Calu3 (cell line): Measurements from ENCODE around the gene TMEM161A. TPM values are rescaled to one million over a fixed set of nuclear protein-coding genes. Genes with fewer than 3 reads are reported as not detected.
"Not testable (repeated sequence)": the region's sequence is repeated elsewhere in the genome, so short reads cannot be mapped to it uniquely, and the experiment has no call there.

Experiments
- BruUV-seq: library from RNA; stranded (reverse); fragments of 400-500 nt; replicated peaks from 2 replicates; lab custom pipeline; 2021; lab: Mats Ljungman, UMichigan
- CTCF ChIA-PET: fragments of 300-600 bp; sonication (Branson Sonifier 250); formaldehyde crosslinking; loops from one replicate; lab custom pipeline; 2022; ENCODE audit warnings: antibody characterized with exemption; lab: Charles Lee
- DNase-seq: peaks from one replicate; pipeline ENCODE4 v3.0.0; 2022
- H3K27ac Mint-ChIP-seq: one replicate; pipeline ENCODE4 v1.8.0; 2022; ENCODE audit warnings: mixed read lengths; ENCODE audit not compliant: unreplicated experiment
- H3K27me3 Mint-ChIP-seq: one replicate; pipeline ENCODE4 v1.8.0; 2022; ENCODE audit warnings: mixed read lengths; ENCODE audit not compliant: unreplicated experiment
- H3K36me3 Mint-ChIP-seq: one replicate; pipeline ENCODE4 v1.8.0; 2022; ENCODE audit warnings: mild to moderate bottlenecking, moderate library complexity, mixed read lengths; ENCODE audit not compliant: insufficient read depth, unreplicated experiment
- H3K4me1 Mint-ChIP-seq: one replicate; pipeline ENCODE4 v1.8.0; 2022; ENCODE audit warnings: mild to moderate bottlenecking, low read depth, mixed read lengths; ENCODE audit not compliant: unreplicated experiment
- H3K4me3 Mint-ChIP-seq: one replicate; pipeline ENCODE4 v1.8.0; 2022; ENCODE audit warnings: mild to moderate bottlenecking, low read depth, moderate library complexity, mixed read lengths; ENCODE audit not compliant: unreplicated experiment
- H3K9me3 Mint-ChIP-seq: one replicate; pipeline ENCODE4 v1.8.0; 2022; ENCODE audit warnings: low read depth, mixed read lengths; ENCODE audit not compliant: unreplicated experiment
- intact Hi-C: fragments of 100-400 bp; cut with micrococcal nuclease; formaldehyde crosslinking; loops from one replicate; pipeline ENCODE4 v1.10.0; 2022; ENCODE audit not compliant: unreplicated experiment
- total RNA-seq: library from RNA; stranded (reverse); gene quantifications from 2 replicates; pipeline ENCODE4 v1.2.3, GENCODE V29; 2022
- TF ChIP-seq, protein P1 (sequence below): fragments of 200-600 bp; IDR thresholded peaks from one replicate; pipeline ENCODE4 v1.8.0; 2022; ENCODE audit warnings: antibody characterized with exemption; ENCODE audit not compliant: unreplicated experiment

TMEM161A gene
- total RNA-seq, 1 experiment from 2014 or later: 28.9 TPM

DNA sequence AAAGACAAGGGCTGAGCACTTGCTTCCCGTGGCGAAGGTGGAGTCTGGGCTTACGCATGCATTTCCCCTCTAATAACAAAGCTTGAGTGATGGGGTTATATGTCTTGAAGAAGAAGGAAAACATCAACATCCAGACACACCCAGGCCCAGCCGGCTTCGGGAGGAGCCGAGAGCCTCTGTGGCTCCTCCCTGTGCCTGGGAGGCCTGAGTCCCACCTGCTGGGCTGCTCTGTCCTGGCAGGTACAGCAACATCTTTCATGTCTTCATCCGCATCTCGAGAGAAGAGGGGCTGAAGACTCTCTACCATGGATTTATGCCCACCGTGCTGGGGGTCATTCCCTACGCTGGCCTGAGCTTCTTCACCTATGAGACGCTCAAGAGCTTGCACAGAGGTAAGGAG is 30.6 kb downstream of the TMEM161A start:
- no peaks in the 10 kb centered on the region for H3K27me3 Mint-ChIP-seq
- CTCF ChIA-PET: no interaction called here
- BruUV-seq: no TSS peak
- no peaks in the 10 kb centered on the region for H3K4me1 Mint-ChIP-seq
- H3K9me3 Mint-ChIP-seq: no peaks in the 10 kb centered on the region
- H3K36me3 Mint-ChIP-seq: peaks cover 5% of the 10 kb centered on the region
- no peak overlapping the region for H3K4me3 Mint-ChIP-seq
- intact Hi-C loops: no loop called here
- H3K27ac Mint-ChIP-seq: no peak overlapping the region
- TF ChIP-seq, protein P1, sequence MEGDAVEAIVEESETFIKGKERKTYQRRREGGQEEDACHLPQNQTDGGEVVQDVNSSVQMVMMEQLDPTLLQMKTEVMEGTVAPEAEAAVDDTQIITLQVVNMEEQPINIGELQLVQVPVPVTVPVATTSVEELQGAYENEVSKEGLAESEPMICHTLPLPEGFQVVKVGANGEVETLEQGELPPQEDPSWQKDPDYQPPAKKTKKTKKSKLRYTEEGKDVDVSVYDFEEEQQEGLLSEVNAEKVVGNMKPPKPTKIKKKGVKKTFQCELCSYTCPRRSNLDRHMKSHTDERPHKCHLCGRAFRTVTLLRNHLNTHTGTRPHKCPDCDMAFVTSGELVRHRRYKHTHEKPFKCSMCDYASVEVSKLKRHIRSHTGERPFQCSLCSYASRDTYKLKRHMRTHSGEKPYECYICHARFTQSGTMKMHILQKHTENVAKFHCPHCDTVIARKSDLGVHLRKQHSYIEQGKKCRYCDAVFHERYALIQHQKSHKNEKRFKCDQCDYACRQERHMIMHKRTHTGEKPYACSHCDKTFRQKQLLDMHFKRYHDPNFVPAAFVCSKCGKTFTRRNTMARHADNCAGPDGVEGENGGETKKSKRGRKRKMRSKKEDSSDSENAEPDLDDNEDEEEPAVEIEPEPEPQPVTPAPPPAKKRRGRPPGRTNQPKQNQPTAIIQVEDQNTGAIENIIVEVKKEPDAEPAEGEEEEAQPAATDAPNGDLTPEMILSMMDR: no peak
- DNase-seq: no peak

- H3K27ac Mint-ChIP-seq, CTCF ChIA-PET, H3K36me3 Mint-ChIP-seq, intact Hi-C loops, DNase-seq, BruUV-seq, H3K9me3 Mint-ChIP-seq, H3K27me3 Mint-ChIP-seq, H3K4me1 Mint-ChIP-seq, H3K4me3 Mint-ChIP-seq: not testable (repeated sequence)
Observed at GRCh38 chr19:19106938-19107337, 31.3 kb downstream of the TMEM161A start.

- CTCF ChIA-PET: no interaction called here
- no peak overlapping the region for H3K27ac Mint-ChIP-seq
- no peaks in the 10 kb centered on the region for H3K4me1 Mint-ChIP-seq
- peaks cover 5% of the 10 kb centered on the region for H3K36me3 Mint-ChIP-seq
- no TSS peak for BruUV-seq
- DNase-seq: no peak
- TF ChIP-seq, protein P1: no peak
- no peak overlapping the region for H3K4me3 Mint-ChIP-seq
- H3K9me3 Mint-ChIP-seq: no peaks in the 10 kb centered on the region
- H3K27me3 Mint-ChIP-seq: no peaks in the 10 kb centered on the region
- intact Hi-C loops: no loop called here
Observed at GRCh38 chr19:19106056-19106551, 32.2 kb downstream of the TMEM161A start.

- Mint-ChIP-seq H3K27ac (no peak overlapping the region), H3K4me1 (no peaks in the 10 kb centered on the region), H3K9me3 (no peaks in the 10 kb centered on the region), H3K27me3 (no peaks in the 10 kb centered on the region), H3K4me3 (no peak overlapping the region), H3K36me3 (peaks cover 5% of the 10 kb centered on the region)
- TF ChIP-seq, protein P1: no peak
- no TSS peak for BruUV-seq
- intact Hi-C loops: no loop called here
- CTCF ChIA-PET: no interaction called here
- no peak for DNase-seq
Observed at GRCh38 chr19:19105365-19106055, 32.8 kb downstream of the TMEM161A start.

- TF ChIP-seq, protein P1: no peak
- intact Hi-C loops: no loop called here
- H3K4me1 Mint-ChIP-seq: no peaks in the 10 kb centered on the region
- no TSS peak for BruUV-seq
- CTCF ChIA-PET: no interaction called here
- no peak for DNase-seq
- no peak overlapping the region for H3K4me3 Mint-ChIP-seq
- no peaks in the 10 kb centered on the region for H3K9me3 Mint-ChIP-seq
- H3K36me3 Mint-ChIP-seq: no peaks in the 10 kb centered on the region
- no peaks in the 10 kb centered on the region for H3K27me3 Mint-ChIP-seq
- no peak overlapping the region for H3K27ac Mint-ChIP-seq
Observed at GRCh38 chr19:19103167-19103566, 35.1 kb downstream of the TMEM161A start.

DNA sequence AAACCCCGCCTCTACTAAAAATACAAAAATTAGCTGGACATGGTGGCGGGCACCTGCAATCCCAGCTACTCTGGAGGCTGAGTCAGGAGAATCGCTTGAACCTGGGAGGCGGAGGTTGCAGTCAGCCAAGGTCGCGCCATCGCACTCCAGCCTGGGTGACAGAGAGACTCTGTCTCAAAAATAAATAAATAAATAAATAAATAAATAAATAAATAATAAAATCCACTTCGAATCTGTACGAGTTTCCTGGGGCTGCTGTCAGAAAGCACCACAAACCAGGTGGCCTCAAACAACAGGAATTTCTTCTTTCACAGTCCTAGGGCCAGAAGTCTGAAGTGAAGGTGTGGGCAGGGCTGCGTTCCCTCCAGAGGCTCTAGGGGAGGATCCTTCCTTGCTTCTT is 35.7 kb downstream of the TMEM161A start:
- H3K27me3 Mint-ChIP-seq, DNase-seq, H3K36me3 Mint-ChIP-seq, H3K4me3 Mint-ChIP-seq, H3K4me1 Mint-ChIP-seq, H3K9me3 Mint-ChIP-seq, H3K27ac Mint-ChIP-seq, BruUV-seq, intact Hi-C loops: not testable (repeated sequence)
- CTCF ChIA-PET: interaction anchor here (0.6 kb wide), 1 partner anchor 26 kb away, joined by 5 read pairs; no protein-coding TSS in a partner anchor
